ENCODE results near the gene IRAK1.

DNA sequence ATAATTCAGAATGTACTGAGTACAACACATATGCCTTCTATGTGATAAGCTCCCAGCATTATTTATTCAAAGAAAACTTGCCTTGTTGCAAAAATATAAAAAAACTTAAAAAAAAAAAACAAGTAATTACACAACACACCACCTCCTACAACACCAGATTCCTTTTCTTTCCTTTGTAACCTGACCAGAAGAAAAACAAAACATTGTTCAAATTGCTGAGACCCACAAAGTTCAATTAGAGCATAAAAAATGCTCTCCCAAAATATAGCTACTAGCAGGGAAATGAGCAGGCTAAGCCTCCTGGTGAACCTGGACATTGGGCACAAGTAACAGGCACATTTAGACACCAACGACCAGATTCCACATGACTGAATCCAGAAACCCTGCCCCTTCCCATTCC lies 39.5 kb upstream of the IRAK1 start:
- TF ChIP-seq, protein P1, sequence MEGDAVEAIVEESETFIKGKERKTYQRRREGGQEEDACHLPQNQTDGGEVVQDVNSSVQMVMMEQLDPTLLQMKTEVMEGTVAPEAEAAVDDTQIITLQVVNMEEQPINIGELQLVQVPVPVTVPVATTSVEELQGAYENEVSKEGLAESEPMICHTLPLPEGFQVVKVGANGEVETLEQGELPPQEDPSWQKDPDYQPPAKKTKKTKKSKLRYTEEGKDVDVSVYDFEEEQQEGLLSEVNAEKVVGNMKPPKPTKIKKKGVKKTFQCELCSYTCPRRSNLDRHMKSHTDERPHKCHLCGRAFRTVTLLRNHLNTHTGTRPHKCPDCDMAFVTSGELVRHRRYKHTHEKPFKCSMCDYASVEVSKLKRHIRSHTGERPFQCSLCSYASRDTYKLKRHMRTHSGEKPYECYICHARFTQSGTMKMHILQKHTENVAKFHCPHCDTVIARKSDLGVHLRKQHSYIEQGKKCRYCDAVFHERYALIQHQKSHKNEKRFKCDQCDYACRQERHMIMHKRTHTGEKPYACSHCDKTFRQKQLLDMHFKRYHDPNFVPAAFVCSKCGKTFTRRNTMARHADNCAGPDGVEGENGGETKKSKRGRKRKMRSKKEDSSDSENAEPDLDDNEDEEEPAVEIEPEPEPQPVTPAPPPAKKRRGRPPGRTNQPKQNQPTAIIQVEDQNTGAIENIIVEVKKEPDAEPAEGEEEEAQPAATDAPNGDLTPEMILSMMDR (IDR thresholded peaks at IDR 0.05): no peak
- no peak for TF ChIP-seq ZFX (IDR thresholded peaks at IDR 0.05; ENCODE audit: borderline replicate concordance)

All from 22Rv1 (cell line).